SJCRH30 (cell line): ENCODE results near the gene SUN2. TPM values are rescaled to one million over a fixed set of nuclear protein-coding genes. Genes with fewer than 3 reads are reported as not detected.

Source experiments
- DNase-seq, 2 experiments: peaks; one replicate each; pipeline ENCODE4 v3.0.0-alpha.2; 2015 to 2020
- H3K27ac ChIP-seq: fragments of 250-450 bp; sonication (Bioruptor Pico); 2 replicates; pipeline ENCODE4 v1.5.1; 2020; ENCODE audit warnings: mild to moderate bottlenecking, moderate library complexity
- H3K27me3 ChIP-seq: fragments of 250-450 bp; sonication (Bioruptor Pico); 2 replicates; pipeline ENCODE4 v1.5.1; 2020; ENCODE audit warnings: mild to moderate bottlenecking, moderate library complexity
- H3K36me3 ChIP-seq: fragments of 250-450 bp; sonication (Bioruptor Pico); 2 replicates; pipeline ENCODE4 v1.5.1; 2020; ENCODE audit warnings: mild to moderate bottlenecking, moderate library complexity
- H3K4me1 ChIP-seq: fragments of 250-450 bp; sonication (Bioruptor Pico); 2 replicates; pipeline ENCODE4 v1.5.1; 2020; ENCODE audit warnings: mild to moderate bottlenecking, moderate library complexity
- H3K4me3 ChIP-seq: fragments of 250-450 bp; sonication (Bioruptor Pico); 2 replicates; pipeline ENCODE4 v1.5.1; 2020; ENCODE audit warnings: mild to moderate bottlenecking, moderate library complexity
- H3K9me3 ChIP-seq: fragments of 250-450 bp; sonication (Bioruptor Pico); replicated peaks from 2 replicates; pipeline ENCODE4 v1.5.1; 2020; ENCODE audit warnings: mild to moderate bottlenecking, moderate library complexity
- total RNA-seq: library from RNA; depleted of rRNA; stranded (reverse); fragments of >200 nt; shearing (Covaris generic); gene quantifications from 2 replicates; pipeline ENCODE4 v1.2.3, GENCODE V29; 2014

Gene SUN2
- total RNA-seq, 1 experiment from 2014 or later, result 67.3 TPM

GRCh38 chr22:38751422-38752346, 4.1 kb downstream of the SUN2 start:
- Histone ChIP-seq H3K36me3 (peaks cover 34% of the 10 kb centered on the region), H3K4me3 (no peak overlapping the region), H3K9me3 (no peaks in the 10 kb centered on the region), H3K27me3 (no peaks in the 10 kb centered on the region), H3K27ac (peak overlapping the region; percentile 80), H3K4me1 (peaks cover 35% of the 10 kb centered on the region)
- peak; percentile 95 for DNase-seq

GRCh38 chr22:38751066-38751421, 4.8 kb downstream of the SUN2 start:
- H3K4me3 ChIP-seq, result no peak overlapping the region
- no peaks in the 10 kb centered on the region for H3K27me3 ChIP-seq
- peaks cover 35% of the 10 kb centered on the region for H3K4me1 ChIP-seq
- no peaks in the 10 kb centered on the region for H3K9me3 ChIP-seq
- H3K27ac ChIP-seq, result peak overlapping the region; percentile 80
- no peak for DNase-seq
- H3K36me3 ChIP-seq, result peaks cover 38% of the 10 kb centered on the region

GRCh38 chr22:38750638-38751037, 5.2 kb downstream of the SUN2 start:
- no peak for DNase-seq
- peaks cover 38% of the 10 kb centered on the region for H3K36me3 ChIP-seq
- no peaks in the 10 kb centered on the region for H3K27me3 ChIP-seq
- H3K4me1 ChIP-seq, result peaks cover 35% of the 10 kb centered on the region
- no peaks in the 10 kb centered on the region for H3K9me3 ChIP-seq
- peak overlapping the region; percentile 80 for H3K27ac ChIP-seq
- H3K4me3 ChIP-seq, result no peak overlapping the region

GRCh38 chr22:38750104-38750503, 5.7 kb downstream of the SUN2 start:
- DNase-seq, result no peak
- no peaks in the 10 kb centered on the region for H3K9me3 ChIP-seq
- peaks cover 44% of the 10 kb centered on the region for H3K36me3 ChIP-seq
- no peak overlapping the region for H3K4me3 ChIP-seq
- peak overlapping the region; percentile 80; the same call in 1 of the 2 replicates for H3K27ac ChIP-seq
- no peaks in the 10 kb centered on the region for H3K27me3 ChIP-seq
- H3K4me1 ChIP-seq, result peaks cover 35% of the 10 kb centered on the region

GRCh38 chr22:38748487-38749136, 7.2 kb downstream of the SUN2 start:
- H3K4me3 ChIP-seq, result no peak overlapping the region
- no peak for DNase-seq
- H3K9me3 ChIP-seq, result no peaks in the 10 kb centered on the region
- H3K27me3 ChIP-seq, result no peaks in the 10 kb centered on the region
- H3K36me3 ChIP-seq, result peaks cover 56% of the 10 kb centered on the region
- no peak overlapping the region for H3K27ac ChIP-seq
- peaks cover 30% of the 10 kb centered on the region for H3K4me1 ChIP-seq

GRCh38 chr22:38745676-38746460, 9.9 kb downstream of the SUN2 start:
- no peaks in the 10 kb centered on the region for H3K9me3 ChIP-seq
- peaks cover 80% of the 10 kb centered on the region for H3K36me3 ChIP-seq
- H3K4me3 ChIP-seq, result no peak overlapping the region
- peaks cover 11% of the 10 kb centered on the region for H3K4me1 ChIP-seq
- peak overlapping the region; percentile 14 for H3K27ac ChIP-seq
- H3K27me3 ChIP-seq, result no peaks in the 10 kb centered on the region
- DNase-seq, result no peak

GRCh38 chr22:38744981-38745380, 10.8 kb downstream of the SUN2 start:
- peaks cover 79% of the 10 kb centered on the region for H3K36me3 ChIP-seq

GRCh38 chr22:38742176-38742942, 13.4 kb downstream of the SUN2 start:
- DNase-seq, result no peak
- Histone ChIP-seq H3K9me3 (no peaks in the 10 kb centered on the region), H3K36me3 (peaks cover 70% of the 10 kb centered on the region), H3K27me3 (no peaks in the 10 kb centered on the region), H3K27ac (no peak overlapping the region), H3K4me1 (no peaks in the 10 kb centered on the region), H3K4me3 (no peak overlapping the region)

More at GRCh38 chr22:38744981-38745380, 10.8 kb downstream of the SUN2 start:
- Histone ChIP-seq H3K4me1 (peaks cover 3% of the 10 kb centered on the region; the same call in 1 of the 2 replicates), H3K9me3 (no peaks in the 10 kb centered on the region), H3K27ac (peak overlapping the region; percentile 14), H3K27me3 (no peaks in the 10 kb centered on the region), H3K4me3 (no peak overlapping the region)
- DNase-seq, result peak; percentile 51 to 52

- DNase-seq, result no peak
- no peak overlapping the region for H3K27ac ChIP-seq
- no peaks in the 10 kb centered on the region for H3K4me1 ChIP-seq
- H3K36me3 ChIP-seq, result peaks cover 72% of the 10 kb centered on the region
- H3K4me3 ChIP-seq, result no peak overlapping the region
- no peaks in the 10 kb centered on the region for H3K27me3 ChIP-seq
- no peaks in the 10 kb centered on the region for H3K9me3 ChIP-seq
These were observed 14.2 kb downstream of the SUN2 start for GRCh38 chr22:38741576-38741975.

- no peak for DNase-seq
- no peaks in the 10 kb centered on the region for H3K9me3 ChIP-seq
- peaks cover 73% of the 10 kb centered on the region for H3K36me3 ChIP-seq
- H3K4me3 ChIP-seq, result no peak overlapping the region
- H3K4me1 ChIP-seq, result no peaks in the 10 kb centered on the region
- H3K27ac ChIP-seq, result no peak overlapping the region
- H3K27me3 ChIP-seq, result no peaks in the 10 kb centered on the region
These were observed 14.6 kb downstream of the SUN2 start for GRCh38 chr22:38741166-38741565.

GRCh38 chr22:38740754-38741153, 15.0 kb downstream of the SUN2 start:
- H3K4me3 ChIP-seq, result no peak overlapping the region
- H3K27ac ChIP-seq, result no peak overlapping the region
- H3K27me3 ChIP-seq, result no peaks in the 10 kb centered on the region
- DNase-seq, result no peak
- H3K9me3 ChIP-seq, result no peaks in the 10 kb centered on the region
- H3K4me1 ChIP-seq, result no peaks in the 10 kb centered on the region
- H3K36me3 ChIP-seq, result peaks cover 73% of the 10 kb centered on the region

- Histone ChIP-seq H3K36me3 (peaks cover 68% of the 10 kb centered on the region), H3K4me1 (no peaks in the 10 kb centered on the region), H3K4me3 (no peak overlapping the region), H3K9me3 (no peaks in the 10 kb centered on the region), H3K27me3 (no peaks in the 10 kb centered on the region), H3K27ac (no peak overlapping the region)
- no peak for DNase-seq
These were observed 15.6 kb downstream of the SUN2 start for GRCh38 chr22:38740116-38740723.

GRCh38 chr22:38739300-38740055, 16.3 kb downstream of the SUN2 start:
- H3K4me1 ChIP-seq, result no peaks in the 10 kb centered on the region; the same call in 1 of the 2 replicates
- H3K4me3 ChIP-seq, result no peak overlapping the region
- no peak overlapping the region for H3K27ac ChIP-seq
- peaks cover 60% of the 10 kb centered on the region for H3K36me3 ChIP-seq
- no peaks in the 10 kb centered on the region for H3K9me3 ChIP-seq
- no peaks in the 10 kb centered on the region for H3K27me3 ChIP-seq
- no peak for DNase-seq
